ENCODE measurements around the gene ZDHHC20.

The ZDHHC20 gene

GRCh38 chr13:21342699-21343442, 116.2 kb downstream of the ZDHHC20 start:
- Histone ChIP-seq H3K27ac (ENCODE audit: low read length) (no peak overlapping the region), H3K27me3 (ENCODE audit: control insufficient read depth in 1 of 2, insufficient read depth in 2 of 2, low read length in 2 of 2) (no peaks in the 10 kb centered on the region), H3K9me3 (ENCODE audit: control insufficient read depth in 2 of 2, low read length in 2 of 2) (no peaks in the 10 kb centered on the region), H3K4me1 (ENCODE audit: control insufficient read depth, insufficient read depth, low read length) (no peaks in the 10 kb centered on the region), H3K36me3 (ENCODE audit: control insufficient read depth in 2 of 2, insufficient read depth in 2 of 2, low read length in 2 of 2) (no peaks in the 10 kb centered on the region), H3K4me3 (ENCODE audit: low read length in 2 of 2) (no peak overlapping the region), H3K9ac (ENCODE audit: low read length in 2 of 2) (no peak overlapping the region)

GRCh38 chr13:21341637-21342422, 117.3 kb downstream of the ZDHHC20 start:
- H3K4me1 ChIP-seq (ENCODE audit: control insufficient read depth, insufficient read depth, low read length) = no peaks in the 10 kb centered on the region
- no peak overlapping the region for H3K9ac ChIP-seq (ENCODE audit: low read length in 2 of 2)
- no peaks in the 10 kb centered on the region for H3K9me3 ChIP-seq (ENCODE audit: control insufficient read depth in 2 of 2, low read length in 2 of 2)
- H3K27ac ChIP-seq (ENCODE audit: low read length) = no peak overlapping the region
- no peaks in the 10 kb centered on the region for H3K36me3 ChIP-seq (ENCODE audit: control insufficient read depth in 2 of 2, insufficient read depth in 2 of 2, low read length in 2 of 2)
- H3K4me3 ChIP-seq (ENCODE audit: low read length in 2 of 2) = no peak overlapping the region
- H3K27me3 ChIP-seq (ENCODE audit: control insufficient read depth in 1 of 2, insufficient read depth in 2 of 2, low read length in 2 of 2) = no peaks in the 10 kb centered on the region

GRCh38 chr13:21338639-21339278, 120.3 kb downstream of the ZDHHC20 start:
- no peak overlapping the region for H3K4me3 ChIP-seq (ENCODE audit: low read length in 2 of 2)
- H3K4me1 ChIP-seq (ENCODE audit: control insufficient read depth, insufficient read depth, low read length) = no peaks in the 10 kb centered on the region
- no peak overlapping the region for H3K27ac ChIP-seq (ENCODE audit: low read length)
- H3K27me3 ChIP-seq (ENCODE audit: control insufficient read depth in 1 of 2, insufficient read depth in 2 of 2, low read length in 2 of 2) = no peaks in the 10 kb centered on the region
- H3K36me3 ChIP-seq (ENCODE audit: control insufficient read depth in 2 of 2, insufficient read depth in 2 of 2, low read length in 2 of 2) = no peaks in the 10 kb centered on the region
- H3K9ac ChIP-seq (ENCODE audit: low read length in 2 of 2) = no peak overlapping the region
- no peaks in the 10 kb centered on the region for H3K9me3 ChIP-seq (ENCODE audit: control insufficient read depth in 2 of 2, low read length in 2 of 2)

- Histone ChIP-seq H3K27ac (ENCODE audit: low read length) (no peak overlapping the region), H3K9ac (ENCODE audit: low read length in 2 of 2) (no peak overlapping the region), H3K27me3 (ENCODE audit: control insufficient read depth in 1 of 2, insufficient read depth in 2 of 2, low read length in 2 of 2) (no peaks in the 10 kb centered on the region), H3K36me3 (ENCODE audit: control insufficient read depth in 2 of 2, insufficient read depth in 2 of 2, low read length in 2 of 2) (no peaks in the 10 kb centered on the region), H3K9me3 (ENCODE audit: control insufficient read depth in 2 of 2, low read length in 2 of 2) (no peaks in the 10 kb centered on the region), H3K4me1 (ENCODE audit: control insufficient read depth, insufficient read depth, low read length) (no peaks in the 10 kb centered on the region), H3K4me3 (ENCODE audit: low read length in 2 of 2) (no peak overlapping the region)
Observed at GRCh38 chr13:21338156-21338555, 120.9 kb downstream of the ZDHHC20 start.

- Histone ChIP-seq H3K27me3 (ENCODE audit: control insufficient read depth in 1 of 2, insufficient read depth in 2 of 2, low read length in 2 of 2) (no peaks in the 10 kb centered on the region), H3K27ac (ENCODE audit: low read length) (no peak overlapping the region), H3K9me3 (ENCODE audit: control insufficient read depth in 2 of 2, low read length in 2 of 2) (no peaks in the 10 kb centered on the region), H3K4me1 (ENCODE audit: control insufficient read depth, insufficient read depth, low read length) (no peaks in the 10 kb centered on the region), H3K9ac (ENCODE audit: low read length in 2 of 2) (no peak overlapping the region), H3K4me3 (ENCODE audit: low read length in 2 of 2) (no peak overlapping the region), H3K36me3 (ENCODE audit: control insufficient read depth in 2 of 2, insufficient read depth in 2 of 2, low read length in 2 of 2) (no peaks in the 10 kb centered on the region)
Observed at GRCh38 chr13:21336609-21337349, 122.3 kb downstream of the ZDHHC20 start.

- Histone ChIP-seq H3K9me3 (ENCODE audit: control insufficient read depth in 2 of 2, low read length in 2 of 2) (no peaks in the 10 kb centered on the region), H3K4me1 (ENCODE audit: control insufficient read depth, insufficient read depth, low read length) (no peaks in the 10 kb centered on the region), H3K36me3 (ENCODE audit: control insufficient read depth in 2 of 2, insufficient read depth in 2 of 2, low read length in 2 of 2) (no peaks in the 10 kb centered on the region), H3K4me3 (ENCODE audit: low read length in 2 of 2) (no peak overlapping the region), H3K27ac (ENCODE audit: low read length) (no peak overlapping the region), H3K9ac (ENCODE audit: low read length in 2 of 2) (no peak overlapping the region), H3K27me3 (ENCODE audit: control insufficient read depth in 1 of 2, insufficient read depth in 2 of 2, low read length in 2 of 2) (no peaks in the 10 kb centered on the region)
Observed at GRCh38 chr13:21333186-21333585, 125.9 kb downstream of the ZDHHC20 start.

- H3K9me3 ChIP-seq (ENCODE audit: control insufficient read depth in 2 of 2, low read length in 2 of 2) = no peaks in the 10 kb centered on the region
- no peak overlapping the region for H3K4me3 ChIP-seq (ENCODE audit: low read length in 2 of 2)
- no peaks in the 10 kb centered on the region for H3K36me3 ChIP-seq (ENCODE audit: control insufficient read depth in 2 of 2, insufficient read depth in 2 of 2, low read length in 2 of 2)
Observed at GRCh38 chr13:21330126-21330861, 128.8 kb downstream of the ZDHHC20 start.

GRCh38 chr13:21328836-21329477, 130.1 kb downstream of the ZDHHC20 start:
- no peaks in the 10 kb centered on the region for H3K27me3 ChIP-seq (ENCODE audit: control insufficient read depth in 1 of 2, insufficient read depth in 2 of 2, low read length in 2 of 2)
- peaks cover 3% of the 10 kb centered on the region for H3K4me1 ChIP-seq (ENCODE audit: control insufficient read depth, insufficient read depth, low read length)
- no peak overlapping the region for H3K9ac ChIP-seq (ENCODE audit: low read length in 2 of 2)
- no peak overlapping the region for H3K27ac ChIP-seq (ENCODE audit: low read length)
- H3K36me3 ChIP-seq (ENCODE audit: control insufficient read depth in 2 of 2, insufficient read depth in 2 of 2, low read length in 2 of 2) = no peaks in the 10 kb centered on the region
- no peaks in the 10 kb centered on the region for H3K9me3 ChIP-seq (ENCODE audit: control insufficient read depth in 2 of 2, low read length in 2 of 2)
- no peak overlapping the region for H3K4me3 ChIP-seq (ENCODE audit: low read length in 2 of 2)

More at GRCh38 chr13:21330126-21330861, 128.8 kb downstream of the ZDHHC20 start:
- Histone ChIP-seq H3K27me3 (ENCODE audit: control insufficient read depth in 1 of 2, insufficient read depth in 2 of 2, low read length in 2 of 2) (no peaks in the 10 kb centered on the region), H3K9ac (ENCODE audit: low read length in 2 of 2) (no peak overlapping the region), H3K4me1 (ENCODE audit: control insufficient read depth, insufficient read depth, low read length) (peaks cover 3% of the 10 kb centered on the region), H3K27ac (ENCODE audit: low read length) (no peak overlapping the region)

GRCh38 chr13:21328201-21328600, 130.9 kb downstream of the ZDHHC20 start:
- no peaks in the 10 kb centered on the region for H3K36me3 ChIP-seq (ENCODE audit: control insufficient read depth in 2 of 2, insufficient read depth in 2 of 2, low read length in 2 of 2)
- peaks cover 3% of the 10 kb centered on the region for H3K4me1 ChIP-seq (ENCODE audit: control insufficient read depth, insufficient read depth, low read length)
- H3K9ac ChIP-seq (ENCODE audit: low read length in 2 of 2) = no peak overlapping the region
- no peak overlapping the region for H3K27ac ChIP-seq (ENCODE audit: low read length)
- H3K27me3 ChIP-seq (ENCODE audit: control insufficient read depth in 1 of 2, insufficient read depth in 2 of 2, low read length in 2 of 2) = no peaks in the 10 kb centered on the region
- H3K4me3 ChIP-seq (ENCODE audit: low read length in 2 of 2) = no peak overlapping the region
- H3K9me3 ChIP-seq (ENCODE audit: control insufficient read depth in 2 of 2, low read length in 2 of 2) = no peaks in the 10 kb centered on the region

All from stomach smooth muscle (tissue), 2 donors.